Kasumi-1 (cell line): ENCODE data around the gene KRT13.
A peak's percentile ranks its signal among the peaks of the same experiment; 100 is the strongest.

Experiments used
- DNase-seq, 2 experiments: peaks; one replicate each; lab custom pipeline; 2025; lab: John Stamatoyannopoulos, UW

The KRT13 gene

DNA sequence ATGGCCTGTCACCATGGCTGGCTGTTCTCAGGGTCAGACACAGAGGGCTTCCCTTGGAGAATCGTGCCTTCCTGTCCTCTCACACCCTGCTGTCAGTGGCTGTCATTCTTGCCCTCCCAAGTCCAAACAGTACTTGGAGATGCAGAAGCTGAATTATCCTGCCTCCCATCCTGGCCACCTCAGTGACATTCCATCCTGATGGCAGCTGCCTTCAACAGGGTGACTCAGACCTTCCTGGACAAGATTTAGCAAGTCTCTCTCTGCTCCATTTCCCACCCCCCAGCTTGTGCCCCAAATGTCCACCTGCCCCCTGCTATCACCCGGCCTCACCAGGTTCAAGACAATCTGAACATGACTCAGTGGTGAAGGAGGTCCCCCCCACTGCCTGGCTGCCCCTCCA is 10.9 kb downstream of the KRT13 start:
- DNase-seq: no peak

DNA sequence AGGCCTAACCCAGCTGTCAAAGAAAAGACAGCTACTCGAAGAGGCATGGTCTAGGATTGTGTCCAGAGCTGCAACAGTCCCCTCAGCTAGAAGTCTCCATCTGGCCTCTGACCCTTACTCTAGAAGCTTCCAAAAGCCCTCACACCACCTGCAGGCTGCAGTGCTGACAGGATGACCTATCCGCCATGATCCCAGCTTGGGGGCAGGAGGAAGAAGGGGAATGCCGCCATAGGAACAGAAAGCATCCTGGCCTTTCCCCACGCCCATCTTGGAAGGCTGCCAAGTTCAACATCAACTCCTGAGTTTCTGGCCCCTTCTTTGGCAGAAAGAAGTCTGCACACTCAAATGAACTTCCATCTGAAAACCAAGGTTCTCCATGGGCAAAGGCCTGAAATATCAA is 12.6 kb downstream of the KRT13 start:
- DNase-seq: peak; percentile 41 to 89

DNA sequence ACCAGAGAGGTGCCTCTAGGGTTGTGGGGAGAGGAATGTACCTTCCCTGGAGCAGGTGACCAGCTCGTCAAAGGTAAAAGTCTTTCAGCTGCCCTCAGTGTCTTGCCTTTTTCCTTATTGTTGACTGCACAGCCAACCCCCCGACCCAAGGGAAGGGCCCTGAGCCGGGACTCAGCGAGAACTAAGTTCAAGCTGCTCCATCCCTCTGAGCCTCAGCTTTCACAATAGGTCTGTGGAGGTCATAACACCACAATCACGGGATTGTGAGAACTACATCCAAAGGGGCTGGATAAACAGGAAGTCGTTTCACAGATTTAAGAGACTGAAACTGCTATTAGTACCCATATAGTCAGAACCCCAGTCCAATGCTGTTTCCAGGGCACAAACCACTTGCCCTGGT is 13.1 kb downstream of the KRT13 start:
- DNase-seq: no peak

DNA sequence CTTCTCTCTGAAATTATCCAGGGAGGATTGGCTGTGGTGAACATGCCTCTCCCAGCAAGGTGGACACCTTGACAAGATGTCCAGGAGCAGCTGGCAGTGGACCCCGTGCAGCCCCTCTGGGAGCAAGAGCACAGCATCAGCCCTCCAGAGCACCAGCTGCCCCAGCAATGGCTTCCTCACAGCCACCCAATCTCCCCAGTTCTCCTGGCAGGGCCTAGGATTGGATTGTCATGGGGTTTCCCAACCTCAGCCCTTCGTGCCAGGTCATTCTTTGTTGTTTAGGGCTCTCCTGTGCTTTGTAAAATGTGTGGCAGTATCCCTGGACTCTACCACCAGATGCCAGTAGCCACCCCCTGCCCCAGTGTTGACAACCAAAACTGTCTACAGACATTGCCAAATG is 13.9 kb downstream of the KRT13 start:
- DNase-seq: no peak

DNA sequence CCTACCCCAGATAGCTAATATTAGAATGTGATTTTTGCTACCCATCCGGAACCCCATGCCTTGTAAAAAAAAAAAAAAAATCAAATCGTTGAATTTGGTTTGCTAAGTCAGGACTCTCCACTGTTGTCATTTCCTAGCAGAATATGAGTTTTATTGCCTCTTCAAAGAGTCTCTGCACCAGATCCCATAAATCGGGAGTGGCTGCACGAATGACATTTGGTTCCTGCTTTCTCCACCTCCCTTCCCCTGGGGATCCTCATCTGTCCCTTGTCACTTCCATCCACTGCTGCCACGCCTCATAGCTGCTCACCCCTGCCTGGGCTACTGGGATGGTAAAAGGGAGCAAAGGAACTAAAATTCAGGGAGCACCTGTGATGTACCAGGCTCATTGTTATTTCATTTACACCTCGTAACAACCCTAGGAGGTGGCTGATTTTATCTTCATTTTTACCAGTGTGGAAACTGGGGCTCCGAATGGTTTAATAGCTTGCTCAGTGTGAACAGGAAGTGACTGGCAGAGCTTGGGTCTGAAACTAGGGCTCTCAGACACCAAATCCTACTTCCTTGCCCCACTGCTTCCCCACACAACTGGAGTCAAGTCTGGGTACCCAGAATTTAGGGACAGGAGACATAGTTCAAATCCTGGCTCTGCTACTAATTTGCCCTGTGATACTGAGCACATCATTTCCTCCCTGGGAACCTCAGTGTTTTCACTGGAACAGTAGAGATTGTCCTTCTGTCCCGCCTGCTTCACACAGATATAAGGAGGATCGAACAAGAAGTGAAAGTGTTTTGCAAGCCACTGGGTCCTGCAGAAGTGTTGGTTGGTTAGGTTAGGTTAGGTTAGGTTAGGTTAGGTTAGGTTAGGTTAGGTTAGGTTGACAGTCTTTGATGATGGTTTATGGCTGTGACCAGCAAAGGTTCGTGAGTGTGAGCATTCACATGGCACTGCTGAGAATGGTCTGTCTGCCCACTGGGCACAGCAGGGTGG is 15.1 kb downstream of the KRT13 start:
- no peak for DNase-seq

DNA sequence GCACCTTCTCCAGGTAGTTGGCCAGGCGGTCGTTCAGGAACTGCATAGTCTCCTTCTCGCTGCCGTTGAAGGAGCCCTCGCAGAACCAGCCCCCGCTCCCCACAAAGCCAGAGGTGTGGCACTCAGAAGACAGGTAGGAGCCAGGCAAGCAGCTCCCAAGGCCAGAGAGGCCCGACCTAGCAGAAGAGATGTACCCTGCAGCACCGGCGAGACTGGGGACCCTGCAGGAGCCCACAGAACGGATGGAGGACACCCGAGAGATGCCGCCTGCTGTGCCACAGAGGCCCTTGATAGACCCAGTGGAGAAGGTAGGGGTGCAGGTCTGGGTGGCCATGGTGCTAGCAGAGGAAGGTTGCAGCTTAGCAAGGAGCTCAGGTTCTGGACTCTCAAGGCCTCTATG is 15.9 kb downstream of the KRT13 start, which contains the start of gene KRT36:
Gene KRT36 (minus strand): TSS at position 380 of the 400 bp plus-strand sequence. CDS start 46 bp downstream, at position 334.
- DNase-seq: no peak

DNA sequence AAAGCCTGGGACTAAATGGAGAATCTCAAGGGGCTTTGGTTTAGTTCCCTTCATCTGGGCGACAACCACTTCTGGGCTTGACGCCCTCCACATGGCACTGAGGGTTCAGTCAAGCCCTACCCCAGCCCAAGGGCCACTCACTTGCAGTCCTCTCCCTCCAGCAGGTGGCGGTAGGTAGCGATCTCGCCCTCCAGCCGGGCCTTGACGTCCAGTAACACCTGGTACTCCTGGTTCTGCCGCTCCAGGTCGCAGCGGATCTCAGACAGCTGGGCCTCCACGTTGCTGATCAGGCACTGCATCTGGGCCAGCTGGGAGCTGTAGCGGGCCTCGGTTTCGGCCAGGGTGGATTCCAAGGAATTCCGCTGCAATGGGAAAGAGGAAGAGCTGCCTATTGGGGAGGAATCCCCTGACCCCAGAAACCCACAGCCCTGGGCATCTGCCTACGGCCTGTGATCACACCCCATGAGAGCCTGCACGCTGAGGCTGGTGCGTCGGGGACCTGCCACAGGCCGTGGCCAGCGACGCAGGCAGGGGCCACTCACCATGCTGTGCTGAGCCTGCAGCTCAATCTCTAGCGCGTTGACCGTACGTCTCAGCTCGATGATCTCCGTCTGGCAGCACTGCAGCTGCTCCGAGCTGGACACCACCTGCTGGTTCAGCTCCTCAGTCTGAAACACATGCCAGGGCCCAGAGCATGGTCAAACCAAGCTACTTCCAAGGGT is 18.4 kb downstream of the KRT13 start:
- no peak for DNase-seq

DNA sequence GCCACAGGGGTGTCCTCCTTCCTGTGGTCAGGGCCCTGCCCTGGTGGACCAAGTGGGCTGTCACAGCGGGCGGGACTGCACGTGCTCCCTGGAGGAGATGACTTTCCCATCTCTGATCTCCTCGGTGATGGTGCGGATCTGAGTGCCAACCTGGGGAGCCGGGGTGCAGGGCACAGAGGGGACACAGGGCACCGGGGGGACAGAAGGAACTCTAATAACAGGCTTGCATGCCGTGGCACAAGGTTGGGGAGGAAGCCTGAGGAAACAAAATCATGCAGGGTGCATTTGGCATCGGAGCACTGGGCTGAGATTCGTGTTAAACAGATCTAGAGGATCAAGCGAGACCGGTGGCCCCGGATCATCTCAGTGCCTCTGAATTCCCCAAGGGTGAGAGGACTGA is 19.1 kb downstream of the KRT13 start:
- DNase-seq: no peak

DNA sequence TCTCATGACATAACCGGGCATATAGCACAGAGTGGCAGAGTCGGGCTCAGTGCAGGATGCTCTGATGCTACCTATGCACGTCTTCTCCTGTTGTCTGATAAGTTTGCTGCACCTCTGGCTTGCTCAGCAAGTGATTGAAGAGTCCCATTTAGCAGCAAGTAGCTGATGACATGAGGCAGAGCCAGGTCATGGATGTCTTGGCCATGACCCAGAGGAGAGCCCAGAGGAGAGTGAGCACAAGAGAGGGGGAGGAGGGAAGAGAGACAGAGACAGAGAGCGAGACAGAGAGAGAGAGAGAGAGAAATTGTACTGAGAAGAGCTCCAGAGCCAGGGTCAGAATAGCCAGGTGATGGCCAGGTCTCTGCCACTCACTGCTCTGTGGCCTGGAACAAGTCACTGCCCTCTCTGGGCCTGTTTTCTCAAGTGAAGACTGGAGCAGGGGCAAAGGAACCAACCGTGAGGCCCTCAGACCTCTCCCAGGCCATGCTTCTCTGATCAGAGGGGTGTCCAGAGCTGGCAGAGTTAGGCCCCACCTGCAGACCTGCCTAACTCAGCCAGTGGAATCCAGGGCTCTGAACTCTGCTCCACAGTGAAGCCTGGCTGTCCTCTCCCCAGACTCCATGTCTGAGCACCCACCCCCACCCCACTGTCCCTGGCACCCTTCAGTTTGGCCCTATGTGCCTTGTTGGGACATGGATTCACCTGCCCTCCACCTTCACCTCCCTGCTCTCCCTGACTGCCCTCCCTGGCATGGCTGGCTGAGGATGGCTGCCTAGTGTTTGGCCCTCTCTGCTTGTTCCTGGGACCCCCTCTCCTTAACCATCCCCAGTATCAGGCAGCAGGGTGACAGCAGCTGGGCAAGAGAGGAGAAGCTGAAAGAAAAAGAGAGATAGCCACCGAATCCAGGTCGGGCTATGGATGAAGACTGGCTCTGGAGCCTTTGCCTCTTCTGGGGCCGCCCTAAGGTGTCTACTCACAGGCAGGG is 20.2 kb downstream of the KRT13 start:
- no peak for DNase-seq

DNA sequence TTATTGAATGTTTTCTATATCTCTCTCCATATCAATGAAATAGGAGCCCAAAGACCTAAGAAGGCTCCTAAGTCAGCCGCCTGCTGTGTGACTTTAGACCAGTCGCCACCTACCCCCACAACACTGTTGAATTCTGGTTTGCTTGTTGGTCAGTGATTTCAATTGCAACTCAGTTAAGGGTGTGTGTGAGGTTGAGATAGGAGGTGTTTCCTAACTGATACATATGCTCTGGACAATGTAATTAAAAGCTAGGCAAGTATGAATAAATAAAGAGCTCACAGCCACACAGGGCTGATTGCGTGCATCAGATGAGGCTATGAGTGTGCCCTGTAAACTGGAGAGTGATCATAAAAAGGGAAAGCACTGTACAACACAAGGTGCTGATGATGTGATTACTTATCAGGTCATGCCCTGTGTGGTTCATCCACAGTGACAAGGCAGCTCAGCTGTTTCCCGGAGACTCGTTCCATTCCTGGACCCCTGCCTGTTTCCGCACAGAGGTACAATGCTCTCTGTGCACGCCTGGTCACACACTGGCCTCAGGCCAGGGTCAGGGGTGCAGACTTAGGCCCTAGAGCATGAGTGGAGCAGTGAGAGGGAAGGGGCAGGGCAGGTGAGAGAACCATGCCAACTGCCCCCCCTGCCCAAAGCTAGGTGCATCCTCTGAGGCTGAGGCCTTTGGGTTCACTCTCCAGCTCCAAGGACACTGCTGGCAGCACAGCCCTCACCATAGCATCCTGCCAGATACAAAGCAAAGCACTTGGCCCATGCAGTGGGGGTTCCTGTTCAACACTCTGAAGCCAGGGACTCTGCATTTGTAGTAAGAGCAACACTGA is 21.2 kb downstream of the KRT13 start:
- DNase-seq: no peak

DNA sequence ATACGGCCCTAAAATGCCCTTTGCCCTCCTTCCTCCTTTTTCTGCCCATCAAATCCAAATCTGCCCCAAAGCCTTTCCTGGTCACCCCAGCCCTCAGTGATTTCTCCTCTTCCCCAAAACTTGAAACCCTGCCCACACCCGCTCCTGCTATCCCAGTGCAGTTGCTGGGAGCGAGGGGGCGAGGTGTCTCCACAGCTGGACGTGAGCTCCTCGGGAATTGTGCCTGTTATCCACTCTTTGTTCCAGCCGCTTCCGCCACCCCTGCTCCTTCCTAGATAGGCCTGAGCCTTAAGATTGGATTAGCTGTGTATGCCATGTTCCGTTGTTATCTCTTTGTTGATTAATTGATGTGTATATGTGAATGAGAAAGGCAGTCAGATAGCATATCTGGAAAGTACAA is 21.9 kb downstream of the KRT13 start:
- DNase-seq: no peak

DNA sequence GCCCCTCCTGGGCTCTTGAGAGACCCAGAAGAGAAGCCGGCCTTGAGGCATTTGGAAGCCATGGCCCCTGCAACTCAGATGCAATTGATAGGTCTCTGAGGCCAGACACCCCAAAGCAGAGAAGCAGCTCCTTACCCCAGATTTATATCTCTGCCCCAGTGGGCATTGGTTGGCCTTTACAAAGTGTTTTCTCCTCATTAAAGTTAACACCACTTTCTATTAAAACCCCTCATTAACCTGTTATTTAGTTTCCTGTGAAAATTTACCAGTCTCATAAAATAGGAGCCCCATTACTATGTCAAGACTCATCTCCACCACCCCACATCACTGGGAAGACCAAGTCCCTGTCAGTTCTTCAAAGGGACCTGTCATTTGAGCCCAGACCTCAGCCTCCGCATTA is 24.4 kb downstream of the KRT13 start, which contains the start of gene KRT35:
Gene KRT35 (minus strand): TSS at position 116 of the 400 bp plus-strand sequence. CDS start 54 bp downstream, at position 62.
- no peak for DNase-seq

DNA sequence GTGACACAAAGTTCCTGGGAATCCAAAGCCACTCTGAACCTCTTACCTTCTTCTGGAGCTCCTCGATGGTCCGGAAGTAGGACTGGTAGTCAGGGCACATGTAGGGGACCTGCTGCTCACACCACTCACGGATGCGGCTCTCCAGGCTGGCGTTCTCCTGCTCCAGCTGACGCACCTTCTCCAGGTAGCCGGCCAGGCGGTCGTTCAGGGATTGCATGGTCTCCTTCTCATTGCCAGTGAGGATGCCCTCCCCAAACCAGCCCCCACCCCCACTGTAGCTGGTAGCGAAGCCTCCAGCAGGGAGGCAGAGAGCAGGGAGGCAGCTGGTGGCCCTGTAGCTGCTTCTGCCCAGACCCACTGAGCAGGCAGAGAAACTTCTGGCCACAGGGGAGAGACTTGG is 24.8 kb downstream of the KRT13 start:
- DNase-seq: no peak

DNA sequence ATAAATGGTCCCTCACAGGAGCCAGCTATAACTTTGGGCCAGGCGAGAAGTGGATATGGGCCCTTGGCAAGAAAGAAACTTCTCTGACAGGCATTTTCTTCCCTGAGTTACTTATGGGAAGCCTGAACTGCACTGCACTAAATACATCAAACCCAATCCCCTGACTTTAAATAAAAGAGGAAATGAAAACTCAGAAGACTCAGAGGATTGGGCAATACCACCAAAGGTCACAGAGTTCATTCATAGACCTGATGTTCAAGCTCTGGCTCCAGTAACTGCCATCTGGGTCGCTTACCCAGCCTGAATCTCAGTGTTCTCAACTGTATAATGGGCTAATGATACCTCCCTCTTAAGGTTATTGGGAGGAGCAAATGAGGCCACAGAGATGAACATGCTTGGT is 25.3 kb downstream of the KRT13 start:
- DNase-seq: no peak

DNA sequence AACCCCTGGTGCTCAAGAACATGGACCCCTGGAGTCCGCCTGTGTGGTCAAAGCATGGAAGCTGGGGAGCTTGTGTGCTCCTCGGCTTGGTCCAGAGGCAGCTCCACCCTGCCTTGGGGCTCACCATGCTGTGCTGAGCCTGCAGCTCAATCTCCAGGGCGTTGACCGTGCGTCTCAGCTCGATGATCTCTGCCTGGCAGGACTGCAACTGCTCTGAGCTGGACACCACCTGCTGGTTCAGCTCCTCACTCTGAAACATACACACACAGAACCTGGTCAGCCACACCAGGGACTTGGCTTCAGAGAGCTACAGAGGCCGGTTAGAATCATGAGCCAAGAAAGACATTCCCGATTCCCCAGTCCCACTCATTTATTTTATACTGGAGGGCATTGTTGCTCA is 27.2 kb downstream of the KRT13 start:
- DNase-seq: no peak

DNA sequence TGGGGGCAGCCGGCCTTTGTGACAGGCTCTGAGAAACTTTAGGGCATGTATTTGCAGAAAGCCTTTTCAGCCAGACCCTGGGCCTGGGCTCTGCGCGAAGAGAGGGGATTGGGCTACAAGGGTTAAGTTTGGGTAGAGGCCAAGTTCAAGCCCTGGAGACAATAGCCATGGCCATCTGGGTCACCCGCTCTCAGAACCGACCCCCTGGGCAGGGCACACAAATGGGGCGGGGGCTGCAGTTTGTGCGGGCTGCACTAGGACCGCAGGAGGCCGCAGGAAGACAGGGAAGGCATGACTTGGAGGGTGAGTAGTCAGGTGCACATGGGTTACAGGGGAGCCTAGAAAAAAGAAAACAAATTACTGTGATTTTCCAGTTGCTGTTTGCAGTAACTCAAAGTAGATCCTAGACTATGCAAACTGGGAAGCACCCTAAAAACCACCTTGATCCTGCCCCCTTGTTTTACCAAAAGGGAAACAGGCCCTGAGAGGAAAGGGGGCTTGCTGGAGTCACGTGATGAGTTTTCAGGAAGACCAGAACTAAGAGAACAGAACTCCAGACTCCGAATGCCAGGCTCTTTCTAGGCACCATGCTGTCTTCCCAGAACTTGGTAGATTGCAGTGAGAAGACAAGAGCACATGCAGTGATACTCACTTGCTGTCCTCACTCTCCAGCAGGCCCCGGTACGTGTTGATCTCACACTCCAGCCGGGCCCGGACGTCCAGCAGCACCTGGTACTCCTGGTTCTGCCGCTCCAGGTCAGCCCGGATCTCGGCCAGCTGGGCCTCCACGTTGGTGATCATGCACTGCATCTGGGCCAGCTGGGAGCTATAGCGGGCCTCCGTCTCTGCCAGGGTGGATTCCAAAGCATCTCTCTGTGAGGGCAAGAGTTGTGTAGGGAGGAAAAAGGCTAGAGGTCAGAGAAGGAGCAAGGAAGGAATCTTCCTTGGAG is 28.3 kb downstream of the KRT13 start:
- DNase-seq: no peak

DNA sequence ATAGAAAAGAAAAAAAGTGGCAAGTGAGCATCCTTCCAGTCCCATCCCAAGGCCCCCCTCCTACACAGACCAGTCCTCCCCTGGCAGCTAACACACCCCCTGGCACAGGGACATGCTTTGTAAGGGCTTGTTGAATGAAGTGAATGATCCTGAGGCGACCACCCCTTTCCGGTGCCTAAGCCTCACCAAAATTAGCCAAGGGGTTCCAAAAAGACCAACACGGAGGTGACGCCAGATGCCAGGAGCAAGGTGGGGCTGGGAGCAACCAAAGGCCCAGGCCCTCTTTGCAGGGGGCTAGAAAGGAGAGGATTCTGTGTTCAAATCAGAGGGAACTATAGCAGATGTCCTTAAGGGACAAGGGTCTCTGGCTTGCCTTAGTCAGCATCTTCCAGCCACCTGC is 30.0 kb downstream of the KRT13 start:
- DNase-seq: no peak

DNA sequence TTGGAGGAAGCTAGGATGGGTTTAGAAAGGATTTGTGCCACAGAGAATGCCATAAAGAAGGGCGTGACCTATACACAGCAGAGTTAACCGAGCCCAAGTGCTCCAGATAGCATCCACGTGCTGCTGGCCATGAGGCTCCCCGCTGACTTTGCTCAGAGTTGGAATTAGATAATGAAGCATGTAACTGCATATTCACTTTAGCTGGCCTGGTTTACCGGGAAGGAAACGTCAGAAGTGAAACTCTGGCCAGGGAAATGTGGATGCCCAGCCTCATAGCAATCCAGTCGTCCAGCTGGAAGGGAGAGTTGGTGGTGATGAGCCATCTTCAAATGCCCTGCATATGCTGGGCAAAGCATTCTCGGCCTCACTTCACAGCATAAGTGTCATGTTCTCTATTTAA is 30.5 kb downstream of the KRT13 start:
- DNase-seq: no peak

DNA sequence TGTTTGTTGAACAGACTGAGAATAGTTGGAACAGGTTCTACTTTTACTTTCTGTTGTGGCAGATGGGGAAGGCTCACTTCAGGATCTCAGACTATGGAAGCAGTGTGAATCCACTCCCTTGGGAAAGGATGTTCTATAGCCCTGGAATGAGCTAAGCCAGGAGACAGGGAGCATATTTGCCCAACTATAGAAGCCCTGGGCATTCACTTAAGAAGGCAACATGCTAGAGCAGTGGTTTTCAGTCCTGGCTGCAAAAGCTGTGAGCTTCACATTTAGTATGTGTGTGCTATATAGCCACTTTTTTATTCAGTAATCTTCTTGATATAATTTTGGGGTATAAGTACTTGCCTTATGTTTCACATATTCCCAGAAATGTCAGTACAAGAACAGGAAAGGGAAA is 37.1 kb downstream of the KRT13 start:
- no peak for DNase-seq

DNA sequence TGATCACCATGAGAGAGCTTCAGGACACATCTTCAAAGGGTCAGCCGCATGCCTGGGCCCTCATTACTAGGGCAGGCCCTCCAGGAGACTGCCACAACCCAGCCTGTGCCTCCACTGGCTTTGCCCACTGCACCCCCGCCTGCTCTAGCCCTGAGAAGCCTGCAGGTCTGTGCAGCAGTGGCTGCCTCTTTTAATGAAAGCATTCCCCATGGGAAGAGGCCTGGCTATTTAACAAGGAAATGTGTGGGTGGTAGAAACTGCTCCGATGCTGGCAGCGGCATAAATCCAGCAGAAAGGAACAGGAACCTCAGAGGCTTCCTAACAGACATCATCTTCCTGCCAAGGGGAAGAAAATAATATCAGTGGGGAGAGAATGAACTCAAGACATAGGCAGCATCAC is 37.9 kb downstream of the KRT13 start:
- no peak for DNase-seq
